Endothelial cell of umbilical vein (primary cell): ENCODE data around the gene TREM2. TPM values are rescaled to one million over a fixed set of nuclear protein-coding genes. Genes with fewer than 3 reads are reported as not detected.

Experiments used
- BruUV-seq: library from RNA; stranded (reverse); fragments of 400-500 nt; replicated peaks from 2 replicates; lab custom pipeline; 2021; lab: Mats Ljungman, UMichigan
- CTCF ChIA-PET: fragments of 300-600, 350-600 bp; sonication (Branson Sonifier 250); formaldehyde crosslinking; loops from one replicate; lab custom pipeline; 2021; ENCODE audit warnings: antibody characterized with exemption, inconsistent platforms; lab: Charles Lee
- POLR2A ChIA-PET: fragments of 300-600, 350-600 bp; sonication (Branson Sonifier 250); formaldehyde crosslinking; loops from one replicate; lab custom pipeline; 2021; ENCODE audit warnings: antibody characterized with exemption, inconsistent platforms; lab: Charles Lee
- DNase-seq: peaks from one replicate; pipeline ENCODE4 v3.0.0-alpha.2; 2011; ENCODE audit warnings: low read depth, low spot score
- FAIRE-seq: peaks from 2 replicates; lab custom pipeline; 2011; peaks lifted over from hg19 to GRCh38; lab: Jason Lieb, UNC
- H2AFZ ChIP-seq: 2 replicates; pipeline ENCODE4 v1.6.0; 2012; ENCODE audit warnings: low read depth, low read length, control low read depth, inconsistent platforms
- H3K27ac ChIP-seq: 2 replicates; pipeline ENCODE4 v1.5.1; 2011; ENCODE audit warnings: low read depth, mild to moderate bottlenecking, control low read depth, low read length, moderate library complexity; ENCODE audit not compliant: insufficient read depth
- H3K27me3 ChIP-seq, 2 experiments: 2 replicates each; pipeline versions ENCODE4 v1.6.0 to v1.6.1; 2011; ENCODE audit warnings: low read length in 2 of 2, mixed read lengths in 1 of 2; ENCODE audit not compliant: control insufficient read depth in 2 of 2, insufficient read depth in 2 of 2
- H3K36me3 ChIP-seq, 2 experiments: 2 replicates in 1 of 2; 3 replicates in 1 of 2; pipeline ENCODE4 v1.5.1; 2011; ENCODE audit warnings: low read length in 2 of 2, mild to moderate bottlenecking in 1 of 2, moderate library complexity in 1 of 2; ENCODE audit not compliant: control insufficient read depth in 2 of 2, insufficient read depth in 2 of 2; ENCODE audit errors: extremely low read depth in 1 of 2
- H3K4me1 ChIP-seq: 3 replicates; pipeline ENCODE4 v1.5.1; 2011; ENCODE audit warnings: mild to moderate bottlenecking, low read length; ENCODE audit not compliant: control insufficient read depth, insufficient read depth; ENCODE audit errors: extremely low read depth
- H3K4me2 ChIP-seq: 2 replicates; pipeline ENCODE4 v1.6.1; 2011; ENCODE audit warnings: low read length, control low read depth, mixed read lengths; ENCODE audit not compliant: insufficient read depth
- H3K4me3 ChIP-seq, 3 experiments: fragments of 200-600 bp in 1 of 3; sonication (generic), shearing (Covaris generic) in 1 of 3; replicated peaks in 1 of 3; 2 replicates each; pipeline ENCODE4 v1.5.1; 2011 to 2016; ENCODE audit warnings: control low read depth in 3 of 3, low read length in 3 of 3, mild to moderate bottlenecking in 2 of 3, inconsistent platforms in 1 of 3, low read depth in 1 of 3, moderate library complexity in 1 of 3; ENCODE audit not compliant: insufficient read depth in 1 of 3
- H3K79me2 ChIP-seq: 2 replicates; pipeline ENCODE4 v1.6.0; 2012; ENCODE audit warnings: low read length, inconsistent platforms; ENCODE audit not compliant: control insufficient read depth, insufficient read depth
- H3K9ac ChIP-seq: replicated peaks from 2 replicates; pipeline ENCODE3; 2011; ENCODE audit warnings: low read length, control low read depth; ENCODE audit not compliant: insufficient read depth; ENCODE audit errors: extremely low read depth
- H3K9me1 ChIP-seq: replicated peaks from 3 replicates; pipeline ENCODE4 v1.6.0; 2011; ENCODE audit warnings: mild to moderate bottlenecking, low read length; ENCODE audit not compliant: control insufficient read depth, insufficient read depth; ENCODE audit errors: extremely low read depth
- H3K9me3 ChIP-seq: replicated peaks from 2 replicates; pipeline ENCODE4 v1.5.1; 2012; ENCODE audit warnings: low read length, inconsistent platforms; ENCODE audit not compliant: control insufficient read depth, insufficient read depth
- H4K20me1 ChIP-seq: replicated peaks from 2 replicates; pipeline ENCODE3; 2011; ENCODE audit warnings: mild to moderate bottlenecking, low read length; ENCODE audit not compliant: control insufficient read depth, insufficient read depth; ENCODE audit errors: extremely low read depth
- EZH2 ChIP-seq: IDR thresholded peaks from 2 replicates; pipeline ENCODE4 v1.6.1; 2012; ENCODE audit warnings: borderline replicate concordance, low read depth, mild to moderate bottlenecking, moderate library complexity, low read length, inconsistent platforms; ENCODE audit not compliant: severe bottlenecking
- FOS ChIP-seq: IDR thresholded peaks from 2 replicates; pipeline ENCODE4 v1.6.1; 2011; ENCODE audit warnings: mild to moderate bottlenecking, low read length, moderate library complexity, borderline replicate concordance; ENCODE audit not compliant: insufficient read depth
- GATA2 ChIP-seq: IDR thresholded peaks from 2 replicates; pipeline ENCODE4 v1.7.0; 2011; ENCODE audit warnings: low read depth, mild to moderate bottlenecking, moderate library complexity, mixed read lengths, low read length; ENCODE audit not compliant: insufficient read length, insufficient read depth
- JUN ChIP-seq: IDR thresholded peaks from 2 replicates; pipeline ENCODE4 v1.6.1; 2011; ENCODE audit warnings: borderline replicate concordance, low read depth; ENCODE audit not compliant: insufficient read length, insufficient read depth
- MYC ChIP-seq: IDR thresholded peaks from one replicate; pipeline ENCODE4 v1.6.1; 2011; ENCODE audit warnings: mild to moderate bottlenecking, low read depth, low read length
- POLR2A ChIP-seq: IDR thresholded peaks from 2 replicates; pipeline ENCODE4 v1.6.1; 2012; ENCODE audit warnings: low read depth, mild to moderate bottlenecking, control low read depth, low read length
- POLR2AphosphoS5 ChIP-seq: IDR thresholded peaks from 2 replicates; pipeline ENCODE4 v1.6.1; 2012; ENCODE audit warnings: low read depth, mild to moderate bottlenecking, control low read depth, low read length, moderate library complexity; ENCODE audit not compliant: insufficient read depth
- dilution Hi-C: fragments of 300-500 bp; cut with MboI; formaldehyde crosslinking; loops from one replicate; pipeline ENCODE4 v1.15.0; 2019; ENCODE audit warnings: low sequenced_read_pairs; ENCODE audit not compliant: extremely low pct_ligation_motif_present
- intact Hi-C: fragments of 100-400 bp; cut with micrococcal nuclease; formaldehyde crosslinking; loops from one replicate; pipeline ENCODE4 v1.10.0; 2022
- polyA plus RNA-seq, 4 experiments: library from polyadenylated mRNA; depleted of rRNA in 3 of 4; stranded (reverse) in 3 of 4; unstranded in 1 of 4; fragments of >200 nt; gene quantifications; 2 replicates each; pipeline versions ENCODE4 v1.2.1 to v1.2.3, GENCODE V29; 2011 to 2012; ENCODE audit warnings: missing spikeins in 1 of 4
- total RNA-seq: library from RNA; stranded (reverse); gene quantifications from 2 replicates; pipeline ENCODE4 v1.2.3, GENCODE V29; 2021
- TF ChIP-seq, protein P1 (sequence below), 2 donors: IDR thresholded peaks; 1 replicate in 1 of 2; 2 replicates in 1 of 2; pipeline ENCODE4 v1.5.1; 2011; ENCODE audit warnings: low read length in 2 of 2, mild to moderate bottlenecking in 2 of 2, moderate library complexity in 2 of 2, control low read depth in 1 of 2, inconsistent platforms in 1 of 2, low read depth in 1 of 2; ENCODE audit not compliant: insufficient read depth in 1 of 2; ENCODE audit errors: extremely low read depth in 1 of 2
- TF ChIP-seq, protein P2 (sequence below): IDR thresholded peaks from 2 replicates; pipeline ENCODE4 v1.6.1; 2011; ENCODE audit not compliant: insufficient read depth, insufficient read length

The TREM2 gene
- total and polyA plus RNA-seq, 2 donors (not counting 3 experiments of a cell fraction or from before 2014, with no cell fraction given), result not detected

DNA sequence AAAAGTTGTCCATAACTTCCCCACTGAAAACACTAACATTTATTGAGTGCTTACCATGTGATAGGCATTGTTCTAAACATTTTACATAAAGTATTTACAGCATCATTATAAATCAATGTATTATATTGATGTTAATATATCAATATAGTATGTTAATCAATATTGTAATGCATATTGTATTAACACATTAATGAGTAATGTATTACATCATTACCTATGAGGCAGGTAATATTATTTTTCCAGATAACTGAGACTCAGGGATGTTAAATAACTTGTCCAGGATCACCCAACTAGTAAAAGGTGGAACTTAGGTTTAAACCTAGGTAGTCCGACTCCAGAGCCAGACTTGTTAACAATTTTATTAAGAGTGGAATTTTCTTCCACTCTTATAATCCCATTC is 12.2 kb upstream of the TREM2 start:
- H3K4me1 ChIP-seq, result no peaks in the 10 kb centered on the region
- no TSS peak for BruUV-seq
- ChIA-PET POLR2A (no interaction called here), CTCF (no interaction called here)
- no peak overlapping the region for H3K27ac ChIP-seq
- DNase-seq (no peak), FAIRE-seq (no peak)
- H3K9me1 ChIP-seq, result no peaks in the 10 kb centered on the region
- H3K9ac ChIP-seq, result no peak overlapping the region
- H3K9me3 ChIP-seq, result no peaks in the 10 kb centered on the region
- no peak overlapping the region for H3K4me3 ChIP-seq
- dilution Hi-C loops, result no loop called here
- no peak overlapping the region for H3K4me2 ChIP-seq
- H4K20me1 ChIP-seq, result no peaks in the 10 kb centered on the region
- H3K27me3 ChIP-seq, result peaks cover 6 to 12% of the 10 kb centered on the region in 2 experiments
- H3K79me2 ChIP-seq, result no peaks in the 10 kb centered on the region
- intact Hi-C loops, result no loop called here
- TF ChIP-seq JUN (no peak), POLR2A (no peak)
- H3K36me3 ChIP-seq, result no peaks in the 10 kb centered on the region
- no peak overlapping the region for H2AFZ ChIP-seq

DNA sequence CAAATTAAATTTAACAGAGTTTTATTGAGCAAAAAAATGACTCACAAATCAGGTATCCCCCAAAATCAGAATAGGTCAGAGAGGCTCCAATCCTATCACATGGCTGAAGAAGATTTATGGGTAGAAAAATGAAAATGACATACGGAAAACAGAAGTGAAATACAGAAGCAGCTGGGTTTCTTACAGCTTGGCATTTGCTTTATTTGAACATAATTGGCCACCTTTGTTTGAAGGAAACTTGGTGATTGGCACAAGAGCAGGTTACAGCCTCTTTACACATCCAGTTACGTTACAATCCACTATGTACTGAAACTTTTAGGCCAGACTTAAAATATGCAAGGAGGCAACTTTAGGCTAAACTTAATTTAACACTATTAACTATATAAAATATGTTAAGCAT is 11.7 kb upstream of the TREM2 start:
- intact Hi-C loops, result no loop called here
- H3K36me3 ChIP-seq, result no peaks in the 10 kb centered on the region
- TF ChIP-seq, protein P1, sequence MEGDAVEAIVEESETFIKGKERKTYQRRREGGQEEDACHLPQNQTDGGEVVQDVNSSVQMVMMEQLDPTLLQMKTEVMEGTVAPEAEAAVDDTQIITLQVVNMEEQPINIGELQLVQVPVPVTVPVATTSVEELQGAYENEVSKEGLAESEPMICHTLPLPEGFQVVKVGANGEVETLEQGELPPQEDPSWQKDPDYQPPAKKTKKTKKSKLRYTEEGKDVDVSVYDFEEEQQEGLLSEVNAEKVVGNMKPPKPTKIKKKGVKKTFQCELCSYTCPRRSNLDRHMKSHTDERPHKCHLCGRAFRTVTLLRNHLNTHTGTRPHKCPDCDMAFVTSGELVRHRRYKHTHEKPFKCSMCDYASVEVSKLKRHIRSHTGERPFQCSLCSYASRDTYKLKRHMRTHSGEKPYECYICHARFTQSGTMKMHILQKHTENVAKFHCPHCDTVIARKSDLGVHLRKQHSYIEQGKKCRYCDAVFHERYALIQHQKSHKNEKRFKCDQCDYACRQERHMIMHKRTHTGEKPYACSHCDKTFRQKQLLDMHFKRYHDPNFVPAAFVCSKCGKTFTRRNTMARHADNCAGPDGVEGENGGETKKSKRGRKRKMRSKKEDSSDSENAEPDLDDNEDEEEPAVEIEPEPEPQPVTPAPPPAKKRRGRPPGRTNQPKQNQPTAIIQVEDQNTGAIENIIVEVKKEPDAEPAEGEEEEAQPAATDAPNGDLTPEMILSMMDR (IDR thresholded peaks at IDR 0.05; ENCODE audit: extremely low read depth in 1 of 2, insufficient read depth in 1 of 2, low read depth in 1 of 2, low read length in 2 of 2), result no peak
- TF ChIP-seq JUN (no peak), FOS (no peak), EZH2 (no peak), POLR2A (no peak), GATA2 (no peak), MYC (no peak), POLR2AphosphoS5 (no peak)
- TF ChIP-seq, protein P2, sequence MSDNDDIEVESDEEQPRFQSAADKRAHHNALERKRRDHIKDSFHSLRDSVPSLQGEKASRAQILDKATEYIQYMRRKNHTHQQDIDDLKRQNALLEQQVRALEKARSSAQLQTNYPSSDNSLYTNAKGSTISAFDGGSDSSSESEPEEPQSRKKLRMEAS, result no peak
- no peak overlapping the region for H3K9ac ChIP-seq
- no peaks in the 10 kb centered on the region for H4K20me1 ChIP-seq
- ChIA-PET POLR2A (no interaction called here), CTCF (interaction anchor here (1.2 kb wide), 1 partner anchor 17 kb away, joined by 3 read pairs; no protein-coding TSS in a partner anchor)
- H3K79me2 ChIP-seq, result no peaks in the 10 kb centered on the region
- no peaks in the 10 kb centered on the region for H3K9me3 ChIP-seq
- H3K4me2 ChIP-seq, result no peak overlapping the region
- BruUV-seq, result no TSS peak
- FAIRE-seq (no peak), DNase-seq (no peak)
- no peaks in the 10 kb centered on the region for H3K4me1 ChIP-seq
- H2AFZ ChIP-seq, result no peak overlapping the region
- dilution Hi-C loops, result no loop called here
- H3K27me3 ChIP-seq, result peaks cover 6 to 12% of the 10 kb centered on the region in 2 experiments
- no peaks in the 10 kb centered on the region for H3K9me1 ChIP-seq
- H3K27ac ChIP-seq, result no peak overlapping the region
- no peak overlapping the region for H3K4me3 ChIP-seq
